ENCODE results near the gene FAM78A.

- TF ChIP-seq CTCF (conservative IDR thresholded peaks at IDR 0.05; ENCODE audit: low read depth, low read length) (no peak), EZH2phosphoT487 (IDR thresholded peaks at IDR 0.05; ENCODE audit: borderline replicate concordance, low read length) (no peak), EZH2 (IDR thresholded peaks at IDR 0.05; ENCODE audit: low read length, unreplicated experiment) (no peak)
Measured at GRCh38 chr9:131307974-131308373, 31.7 kb upstream of the FAM78A start.
